Mucosa of stomach (tissue), 1 donor: ENCODE data around the gene FLT4.

Experiments used
- H3K27me3 ChIP-seq: one replicate; pipeline ENCODE4 v1.7.0; 2013; ENCODE audit warnings: mild to moderate bottlenecking, low read length; ENCODE audit not compliant: control insufficient read depth, insufficient read depth
- H3K36me3 ChIP-seq: one replicate; pipeline ENCODE4 v1.7.0; 2013; ENCODE audit warnings: low read length; ENCODE audit not compliant: control insufficient read depth, insufficient read depth
- H3K4me1 ChIP-seq: one replicate; pipeline ENCODE4 v1.7.0; 2013; ENCODE audit warnings: mild to moderate bottlenecking, low read length; ENCODE audit not compliant: control insufficient read depth, insufficient read depth
- H3K4me3 ChIP-seq: one replicate; pipeline ENCODE4 v1.7.0; 2013; ENCODE audit warnings: low read length
- H3K9ac ChIP-seq: one replicate; pipeline ENCODE4 v1.7.0; 2013; ENCODE audit warnings: mild to moderate bottlenecking, low read length, moderate library complexity
- H3K9me3 ChIP-seq: one replicate; pipeline ENCODE4 v1.7.0; 2013; ENCODE audit warnings: mild to moderate bottlenecking, low read length, moderate library complexity; ENCODE audit not compliant: control insufficient read depth
- donor health status: Pancreatic carcinoma.

FLT4 gene

GRCh38 chr5:180639741-180640610, 9.4 kb downstream of the FLT4 start:
- no peaks in the 10 kb centered on the region for H3K36me3 ChIP-seq

GRCh38 chr5:180639287-180639686, 10.1 kb downstream of the FLT4 start:
- Histone ChIP-seq H3K4me3 (no peak overlapping the region), H3K27me3 (no peaks in the 10 kb centered on the region), H3K36me3 (no peaks in the 10 kb centered on the region), H3K4me1 (no peaks in the 10 kb centered on the region), H3K9me3 (no peaks in the 10 kb centered on the region), H3K9ac (no peak overlapping the region)

More at GRCh38 chr5:180639741-180640610, 9.4 kb downstream of the FLT4 start:
- H3K4me3 ChIP-seq = no peak overlapping the region
- H3K9ac ChIP-seq = no peak overlapping the region
- no peaks in the 10 kb centered on the region for H3K9me3 ChIP-seq
- no peaks in the 10 kb centered on the region for H3K27me3 ChIP-seq
- H3K4me1 ChIP-seq = no peaks in the 10 kb centered on the region

GRCh38 chr5:180637962-180638680, 11.3 kb downstream of the FLT4 start:
- no peak overlapping the region for H3K4me3 ChIP-seq
- no peaks in the 10 kb centered on the region for H3K4me1 ChIP-seq
- no peaks in the 10 kb centered on the region for H3K27me3 ChIP-seq
- H3K36me3 ChIP-seq = no peaks in the 10 kb centered on the region
- no peaks in the 10 kb centered on the region for H3K9me3 ChIP-seq
- H3K9ac ChIP-seq = no peak overlapping the region

GRCh38 chr5:180636403-180637075, 12.9 kb downstream of the FLT4 start:
- H3K36me3 ChIP-seq = no peaks in the 10 kb centered on the region
- H3K4me3 ChIP-seq = no peak overlapping the region
- no peak overlapping the region for H3K9ac ChIP-seq
- no peaks in the 10 kb centered on the region for H3K27me3 ChIP-seq
- no peaks in the 10 kb centered on the region for H3K4me1 ChIP-seq
- H3K9me3 ChIP-seq = no peaks in the 10 kb centered on the region

- H3K9ac ChIP-seq = no peak overlapping the region
- no peaks in the 10 kb centered on the region for H3K9me3 ChIP-seq
- H3K4me1 ChIP-seq = no peaks in the 10 kb centered on the region
- no peak overlapping the region for H3K4me3 ChIP-seq
- no peaks in the 10 kb centered on the region for H3K36me3 ChIP-seq
- H3K27me3 ChIP-seq = no peaks in the 10 kb centered on the region
These were observed 13.4 kb downstream of the FLT4 start for GRCh38 chr5:180636016-180636402.

GRCh38 chr5:180633283-180634177, 15.9 kb downstream of the FLT4 start:
- H3K4me3 ChIP-seq = no peak overlapping the region
- no peak overlapping the region for H3K9ac ChIP-seq
- no peaks in the 10 kb centered on the region for H3K27me3 ChIP-seq
- H3K9me3 ChIP-seq = no peaks in the 10 kb centered on the region
- no peaks in the 10 kb centered on the region for H3K36me3 ChIP-seq
- no peaks in the 10 kb centered on the region for H3K4me1 ChIP-seq

GRCh38 chr5:180632768-180633167, 16.6 kb downstream of the FLT4 start:
- H3K27me3 ChIP-seq = no peaks in the 10 kb centered on the region

GRCh38 chr5:180631549-180632383, 17.6 kb downstream of the FLT4 start:
- Histone ChIP-seq H3K36me3 (no peaks in the 10 kb centered on the region), H3K27me3 (no peaks in the 10 kb centered on the region), H3K4me1 (no peaks in the 10 kb centered on the region), H3K9ac (no peak overlapping the region), H3K4me3 (no peak overlapping the region), H3K9me3 (no peaks in the 10 kb centered on the region)

More at GRCh38 chr5:180632768-180633167, 16.6 kb downstream of the FLT4 start:
- Histone ChIP-seq H3K9ac (no peak overlapping the region), H3K36me3 (no peaks in the 10 kb centered on the region), H3K4me3 (no peak overlapping the region), H3K4me1 (no peaks in the 10 kb centered on the region), H3K9me3 (no peaks in the 10 kb centered on the region)

- Histone ChIP-seq H3K27me3 (no peaks in the 10 kb centered on the region), H3K4me3 (no peak overlapping the region), H3K9ac (no peak overlapping the region), H3K36me3 (no peaks in the 10 kb centered on the region), H3K9me3 (no peaks in the 10 kb centered on the region), H3K4me1 (no peaks in the 10 kb centered on the region)
These were observed 19.0 kb downstream of the FLT4 start for GRCh38 chr5:180630426-180630825.

GRCh38 chr5:180629831-180630382, 19.5 kb downstream of the FLT4 start:
- Histone ChIP-seq H3K9me3 (no peaks in the 10 kb centered on the region), H3K27me3 (no peaks in the 10 kb centered on the region), H3K4me3 (no peak overlapping the region), H3K9ac (no peak overlapping the region), H3K36me3 (no peaks in the 10 kb centered on the region), H3K4me1 (no peaks in the 10 kb centered on the region)
